ENCODE data around the gene HTATIP2. TPM values are rescaled to one million over a fixed set of nuclear protein-coding genes. Genes with fewer than 3 reads are reported as not detected.

The HTATIP2 gene
- total RNA-seq, 1 donor from 2014 or later: 20.9 TPM

DNA sequence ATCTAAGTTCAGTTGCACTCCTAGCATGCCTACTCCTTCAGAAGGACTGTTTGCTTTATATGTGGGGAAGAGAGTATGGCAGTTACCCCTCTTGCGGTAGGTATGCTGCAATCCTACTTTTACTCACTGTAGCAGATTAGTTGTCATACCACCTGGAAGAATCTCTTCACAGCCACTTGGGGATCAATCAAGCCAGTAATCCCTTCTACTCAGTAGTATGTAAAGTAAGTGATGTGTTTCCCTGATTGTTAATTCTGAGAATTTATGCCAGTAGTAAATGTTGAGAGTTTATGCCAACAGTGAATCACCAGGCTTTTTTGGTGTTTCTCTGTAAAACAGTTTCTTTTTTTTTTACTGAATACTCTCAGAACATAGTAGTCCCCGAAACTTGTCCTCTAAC is 58.4 kb downstream of the HTATIP2 start:
- intact Hi-C loops (cut with micrococcal nuclease): no loop called here
- ATAC-seq (no peak), DNase-seq (no peak)

GRCh38 chr11:20429216-20429615 is 65.7 kb downstream of the HTATIP2 start:
- no peak for ATAC-seq
- DNase-seq: no peak
- intact Hi-C loops (cut with micrococcal nuclease): no loop called here

Other genes starting within 250 kb of the HTATIP2 start
- not detected for gene DBX1, start 203.2 kb upstream of the HTATIP2 start, total RNA-seq
- 13.2 TPM for gene PRMT3, start 24.0 kb downstream of the HTATIP2 start, total RNA-seq
- not detected for gene SLC6A5, start 235.9 kb downstream of the HTATIP2 start, total RNA-seq

Measured in left ventricle myocardium superior (tissue), 1 donor.